Fibroblast of skin of scalp (primary cell): Measurements from ENCODE around the gene BRCA1.
"Not testable (repeated sequence)": the region's sequence is repeated elsewhere in the genome, so short reads cannot be mapped to it uniquely, and the experiment has no call there.

Source experiments
- DNase-seq: peaks from one replicate; pipeline ENCODE4 v3.0.0-alpha.2; 2013

Gene BRCA1

GRCh38 chr17:43068570-43069367 lies 56.4 kb downstream of the BRCA1 start:
- DNase-seq: no peak

- no peak for DNase-seq
Observed at GRCh38 chr17:43062984-43063638, 62.1 kb downstream of the BRCA1 start.

GRCh38 chr17:43056051-43056450 lies 69.1 kb downstream of the BRCA1 start:
- DNase-seq: no peak

- not testable (repeated sequence) for DNase-seq
Observed at GRCh38 chr17:43053008-43053407, 72.2 kb downstream of the BRCA1 start.

GRCh38 chr17:43051969-43052368 lies 73.2 kb downstream of the BRCA1 start:
- DNase-seq: no peak

GRCh38 chr17:43044024-43044423 lies 81.1 kb downstream of the BRCA1 start:
- DNase-seq: no peak

GRCh38 chr17:43043307-43043706 lies 81.9 kb downstream of the BRCA1 start:
- no peak for DNase-seq

- no peak for DNase-seq
Observed at GRCh38 chr17:43042025-43042628, 83.0 kb downstream of the BRCA1 start.

- DNase-seq: no peak
Observed at GRCh38 chr17:43040655-43041054, 84.5 kb downstream of the BRCA1 start.

GRCh38 chr17:43039646-43040045 lies 85.5 kb downstream of the BRCA1 start:
- no peak for DNase-seq

GRCh38 chr17:43034894-43035293 lies 90.3 kb downstream of the BRCA1 start:
- DNase-seq: no peak

GRCh38 chr17:43033948-43034881 lies 90.9 kb downstream of the BRCA1 start:
- DNase-seq: no peak

GRCh38 chr17:43031666-43032065 lies 93.5 kb downstream of the BRCA1 start:
- no peak for DNase-seq

- DNase-seq: no peak
Observed at GRCh38 chr17:43030137-43030767, 94.9 kb downstream of the BRCA1 start.

GRCh38 chr17:43028221-43028861 lies 96.8 kb downstream of the BRCA1 start:
- no peak for DNase-seq

- DNase-seq: no peak
Observed at GRCh38 chr17:43027091-43028032, 97.8 kb downstream of the BRCA1 start.

GRCh38 chr17:43026595-43026994 lies 98.6 kb downstream of the BRCA1 start:
- no peak for DNase-seq

GRCh38 chr17:43025766-43026537 lies 99.2 kb downstream of the BRCA1 start:
- no peak for DNase-seq

GRCh38 chr17:43025290-43025657 lies 99.9 kb downstream of the BRCA1 start:
- no peak for DNase-seq
